Loucy (cell line): ENCODE measurements around the gene RTL10.

Source experiments
- H2AFZ ChIP-seq: fragments of 200-600 bp; sonication (generic); 2 replicates; pipeline ENCODE4 v1.6.0; 2016; ENCODE audit warnings: antibody characterized with exemption, mild to moderate bottlenecking, low read length, moderate library complexity
- H3F3A ChIP-seq: fragments of 200-600 bp; 2 replicates; pipeline ENCODE4 v1.6.0; 2016; ENCODE audit warnings: antibody characterized with exemption, low read depth, mild to moderate bottlenecking
- H3K27me3 ChIP-seq: fragments of 200-600 bp; sonication (generic); 2 replicates; pipeline ENCODE4 v1.6.1; 2014; ENCODE audit warnings: low read length, mild to moderate bottlenecking; ENCODE audit not compliant: insufficient read depth, poor library complexity, severe bottlenecking
- H3K36me3 ChIP-seq: fragments of 200-600 bp; sonication (generic); 2 replicates; pipeline ENCODE4 v1.6.1; 2016; ENCODE audit warnings: low read length; ENCODE audit not compliant: insufficient read depth
- H3K4me1 ChIP-seq: fragments of 200-600 bp; sonication (generic); 2 replicates; pipeline ENCODE4 v1.5.1; 2014; ENCODE audit warnings: low read length, mild to moderate bottlenecking; ENCODE audit not compliant: insufficient read depth, poor library complexity, severe bottlenecking
- H3K4me2 ChIP-seq: fragments of 200-600 bp; sonication (generic); 2 replicates; pipeline ENCODE4 v1.6.0; 2014; ENCODE audit warnings: antibody characterized with exemption, low read length, low read depth, mild to moderate bottlenecking; ENCODE audit not compliant: poor library complexity, severe bottlenecking
- H3K4me3 ChIP-seq: fragments of 200-600 bp; sonication (generic); 2 replicates; pipeline ENCODE4 v1.5.1; 2014; ENCODE audit warnings: low read length, mild to moderate bottlenecking, mixed read lengths; ENCODE audit not compliant: poor library complexity, severe bottlenecking
- H3K79me2 ChIP-seq: fragments of 200-600 bp; sonication (generic); 2 replicates; pipeline ENCODE4 v1.6.1; 2014; ENCODE audit warnings: low read length; ENCODE audit not compliant: insufficient read depth
- H3K9ac ChIP-seq: fragments of 200-600 bp; sonication (generic); 2 replicates; pipeline ENCODE4 v1.6.0; 2014; ENCODE audit warnings: mild to moderate bottlenecking, low read depth, low read length, moderate library complexity; ENCODE audit not compliant: poor library complexity, severe bottlenecking
- H3K9me2 ChIP-seq: fragments of 200-600 bp; sonication (generic); replicated peaks from 2 replicates; pipeline ENCODE4 v1.6.1; 2016; ENCODE audit warnings: low read depth, low read length, mixed read lengths
- H3K9me3 ChIP-seq: fragments of 200-600 bp; sonication (generic); 2 replicates; pipeline ENCODE4 v1.6.1; 2014; ENCODE audit warnings: mild to moderate bottlenecking, antibody characterized with exemption, low read length, low read depth; ENCODE audit not compliant: insufficient read depth
- H4K20me1 ChIP-seq: fragments of 200-600 bp; sonication (generic); 2 replicates; pipeline ENCODE4 v1.6.0; 2014; ENCODE audit warnings: antibody characterized with exemption, low read length, mild to moderate bottlenecking; ENCODE audit not compliant: insufficient read depth, poor library complexity, severe bottlenecking
- CTCF ChIP-seq: fragments of 200-600 bp; sonication (generic); conservative IDR thresholded peaks from 2 replicates; pipeline ENCODE4 v1.5.1; 2014; ENCODE audit warnings: mild to moderate bottlenecking, antibody characterized with exemption, low read length
- EZH2phosphoT487 ChIP-seq: fragments of 200-600 bp; IDR thresholded peaks from 2 replicates; pipeline ENCODE4 v1.6.1; 2018; ENCODE audit warnings: antibody characterized with exemption, mild to moderate bottlenecking, moderate library complexity, borderline replicate concordance

RTL10 gene

GRCh38 chr22:19848298-19849224 is 6.1 kb downstream of the RTL10 start:
- peaks cover 43% of the 10 kb centered on the region for H3K4me1 ChIP-seq
- peak overlapping the region; percentile 29 for H3K4me2 ChIP-seq
- no peaks in the 10 kb centered on the region for H3K9me3 ChIP-seq
- peaks cover 34% of the 10 kb centered on the region for H4K20me1 ChIP-seq
- H3F3A ChIP-seq: no peaks in the 10 kb centered on the region
- no peak for TF ChIP-seq EZH2phosphoT487
- no peak for TF ChIP-seq CTCF
- peaks cover 63% of the 10 kb centered on the region for H3K79me2 ChIP-seq
- H3K36me3 ChIP-seq: peaks cover 21% of the 10 kb centered on the region; the same call in 1 of the 2 replicates
- H3K4me3 ChIP-seq: no peak overlapping the region
- no peak overlapping the region for H2AFZ ChIP-seq
- no peaks in the 10 kb centered on the region for H3K27me3 ChIP-seq
- H3K9ac ChIP-seq: no peak overlapping the region
- H3K9me2 ChIP-seq: no peaks in the 10 kb centered on the region

- no peaks in the 10 kb centered on the region for H3K9me3 ChIP-seq
- H3K36me3 ChIP-seq: peaks cover 21% of the 10 kb centered on the region; the same call in 1 of the 2 replicates
- peaks cover 30% of the 10 kb centered on the region for H3K4me1 ChIP-seq
- H2AFZ ChIP-seq: no peak overlapping the region
- H3K79me2 ChIP-seq: peaks cover 50% of the 10 kb centered on the region
- H3K4me2 ChIP-seq: no peak overlapping the region
- H3F3A ChIP-seq: no peaks in the 10 kb centered on the region
- H3K9ac ChIP-seq: no peak overlapping the region
- peaks cover 22% of the 10 kb centered on the region for H4K20me1 ChIP-seq
- H3K27me3 ChIP-seq: no peaks in the 10 kb centered on the region
- no peak overlapping the region for H3K4me3 ChIP-seq
- no peaks in the 10 kb centered on the region for H3K9me2 ChIP-seq
- TF ChIP-seq EZH2phosphoT487: no peak
These were observed 7.4 kb downstream of the RTL10 start for GRCh38 chr22:19847345-19847632.

- no peak overlapping the region for H3K4me3 ChIP-seq
- peaks cover 27% of the 10 kb centered on the region for H3K4me1 ChIP-seq
- TF ChIP-seq EZH2phosphoT487 (no peak), CTCF (no peak)
- no peak overlapping the region for H2AFZ ChIP-seq
- H3K27me3 ChIP-seq: no peaks in the 10 kb centered on the region
- H3K4me2 ChIP-seq: no peak overlapping the region
- peaks cover 18% of the 10 kb centered on the region for H4K20me1 ChIP-seq
- H3K79me2 ChIP-seq: peaks cover 45% of the 10 kb centered on the region
- no peak overlapping the region for H3K9ac ChIP-seq
- H3K9me2 ChIP-seq: no peaks in the 10 kb centered on the region
- peaks cover 17% of the 10 kb centered on the region; the same call in 1 of the 2 replicates for H3K36me3 ChIP-seq
- H3K9me3 ChIP-seq: no peaks in the 10 kb centered on the region
- no peaks in the 10 kb centered on the region for H3F3A ChIP-seq
These were observed 7.9 kb downstream of the RTL10 start for GRCh38 chr22:19846620-19847344.
